Lung (tissue), 12 donors: ENCODE data around the gene DYSF. TPM values are rescaled to one million over a fixed set of nuclear protein-coding genes. Genes with fewer than 3 reads are reported as not detected.
"Not testable (repeated sequence)": the region's sequence is repeated elsewhere in the genome, so short reads cannot be mapped to it uniquely, and the experiment has no call there.

Experiments used
- ATAC-seq: fragments of 200-7000 bp; cut with Tn5 transposase; one replicate; pipeline ENCODE4 v1.9.1; 2020; ENCODE audit warnings: moderate number of reproducible peaks; ENCODE audit not compliant: insufficient read depth, low FRiP score
- DNase-seq, 3 donors: peaks; one replicate each; pipeline ENCODE4 v3.0.0-alpha.2; 2013 to 2017
- H3K27ac ChIP-seq, 2 donors: one replicate each; pipeline ENCODE4 v1.5.1; 2013; ENCODE audit warnings: mild to moderate bottlenecking in 2 of 2, moderate library complexity in 2 of 2, control low read depth in 1 of 2, inconsistent platforms in 1 of 2, low read depth in 1 of 2, low read length in 1 of 2
- H3K27me3 ChIP-seq, 3 donors: one replicate each; pipeline ENCODE4 v1.5.1; 2013; ENCODE audit warnings: low read length in 2 of 3; ENCODE audit not compliant: control insufficient read depth in 3 of 3, insufficient read depth in 3 of 3
- H3K36me3 ChIP-seq, 4 donors: one replicate each; pipeline ENCODE4 v1.5.1; 2013; ENCODE audit warnings: low read length in 4 of 4, mild to moderate bottlenecking in 1 of 4, moderate library complexity in 1 of 4; ENCODE audit not compliant: control insufficient read depth in 4 of 4, insufficient read depth in 4 of 4
- H3K4me1 ChIP-seq, 5 donors: one replicate each; pipeline ENCODE4 v1.5.1; 2013; ENCODE audit warnings: low read length in 5 of 5, mild to moderate bottlenecking in 2 of 5, moderate library complexity in 1 of 5; ENCODE audit not compliant: control insufficient read depth in 5 of 5, insufficient read depth in 5 of 5
- H3K4me3 ChIP-seq: one replicate; pipeline ENCODE4 v1.5.1; 2013; ENCODE audit warnings: mild to moderate bottlenecking, control low read depth, moderate library complexity
- H3K9ac ChIP-seq, 2 donors: one replicate each; pipeline ENCODE4 v1.5.1; 2013; ENCODE audit warnings: low read length in 2 of 2, control low read depth in 1 of 2; ENCODE audit not compliant: insufficient read depth in 1 of 2
- H3K9me3 ChIP-seq, 4 donors: one replicate each; pipeline ENCODE4 v1.5.1; 2013; ENCODE audit warnings: low read length in 3 of 4, mild to moderate bottlenecking in 1 of 4, moderate library complexity in 1 of 4; ENCODE audit not compliant: control insufficient read depth in 4 of 4, insufficient read depth in 3 of 4
- CTCF ChIP-seq: IDR thresholded peaks from 2 replicates; pipeline ENCODE4 v1.5.1; 2012; ENCODE audit warnings: mild to moderate bottlenecking; ENCODE audit errors: control extremely low read depth, extremely low read depth
- WGBS, 2 donors: extraction: QIAGEN DNeasy Blood & Tissue Kit; methylation state at CpG; one replicate each; pipeline ENCODE4 v1.1.7; 2013; 5-methylcytosine and 5-hydroxymethylcytosine counted together
- polyA plus RNA-seq, 2 donors: library from polyadenylated mRNA; stranded (reverse); fragments of 200-250 nt; gene quantifications; one replicate each; pipeline ENCODE4 v1.2.1, GENCODE V29; 2013
- total RNA-seq, 2 donors: library from RNA; depleted of rRNA in 1 of 2; stranded (reverse); fragments of >200 nt in 1 of 2; gene quantifications; one replicate each; pipeline ENCODE4 v1.2.1, GENCODE V29; 2014 to 2021
- donor health status: control.
- donor health status: control.
- donor health status: Bipolar disorder and iron deficiency.
- donor health status: healthy.
- donor health status: DM: yes; HTN: yes; CAD: no.

The DYSF gene
- total and polyA plus RNA-seq, 4 donors, result 12.9 to 56.2 (median 40.0) TPM

- Histone ChIP-seq H3K9ac (no peak overlapping the region), H3K36me3 (peaks cover 13 to 64% (median 30%) of the 10 kb centered on the region in 4 donors), H3K4me1 (no peaks in the 10 kb centered on the region), H3K9me3 (no peaks in the 10 kb centered on the region), H3K4me3 (no peak overlapping the region), H3K27ac (no peak overlapping the region), H3K27me3 (no peaks in the 10 kb centered on the region)
- no peak for ATAC-seq
- TF ChIP-seq CTCF, result no peak
- DNase-seq, result no peak
- WGBS, 2 donors, result 95 to 97% methylated on average over 3 of the region's 3 CpGs
Observed at GRCh38 chr2:71428472-71429383, 24.6 kb upstream of the DYSF start.

GRCh38 chr2:71445142-71445541 is 8.2 kb upstream of the DYSF start:
- 57 to 79% methylated on average over 5 of the region's 5 CpGs for WGBS, 2 donors
- H3K36me3 ChIP-seq, H3K27me3 ChIP-seq, H3K9me3 ChIP-seq, H3K27ac ChIP-seq, H3K4me1 ChIP-seq, DNase-seq, H3K4me3 ChIP-seq, ATAC-seq, H3K9ac ChIP-seq: not testable (repeated sequence)

- ATAC-seq (no peak), DNase-seq (no peak)
- Histone ChIP-seq H3K27me3 (no peaks in the 10 kb centered on the region), H3K36me3 (no peaks in the 10 kb centered on the region), H3K4me3 (no peak overlapping the region), H3K27ac (no peak overlapping the region), H3K9me3 (no peaks in the 10 kb centered on the region), H3K9ac (no peak overlapping the region), H3K4me1 (peaks cover 0 to 3% (median 0%) of the 10 kb centered on the region in 5 donors)
- 96 to 100% methylated on average over 1 of the region's 1 CpG for WGBS, 2 donors
- no peak for TF ChIP-seq CTCF
Observed at GRCh38 chr2:71446505-71446904, 6.9 kb upstream of the DYSF start.

- no peaks in the 10 kb centered on the region for H3K9me3 ChIP-seq
- no peaks in the 10 kb centered on the region for H3K36me3 ChIP-seq
- TF ChIP-seq CTCF, result no peak
- ATAC-seq (no peak), DNase-seq (no peak)
- H3K4me3 ChIP-seq, result no peak overlapping the region
- H3K27me3 ChIP-seq, result peaks cover 0 to 5% (median 5%) of the 10 kb centered on the region in 3 donors
- peaks cover 0 to 17% (median 7%) of the 10 kb centered on the region in 5 donors for H3K4me1 ChIP-seq
- no peak overlapping the region for H3K9ac ChIP-seq
- no peak overlapping the region for H3K27ac ChIP-seq
- 51 to 69% methylated on average over 3 of the region's 3 CpGs for WGBS, 2 donors
Observed at GRCh38 chr2:71449343-71449742, 4.0 kb upstream of the DYSF start.
